HCT116 (cell line): ENCODE results near the gene RNU5B-1. TPM values are rescaled to one million over a fixed set of nuclear protein-coding genes. Genes with fewer than 3 reads are reported as not detected.
A peak's percentile ranks its signal among the peaks of the same experiment; 100 is the strongest.

Experiments
- ATAC-seq: fragments of 200-7000 bp; cut with Tn5 transposase; 2 replicates; pipeline ENCODE4 v1.9.1; 2020; ENCODE audit warnings: mild to moderate bottlenecking, moderate library complexity
- BruUV-seq: library from RNA; stranded (reverse); fragments of 400-500 nt; replicated peaks from 2 replicates; lab custom pipeline; 2021; lab: Mats Ljungman, UMichigan
- CTCF ChIA-PET: fragments of 300-600 bp; sonication (Branson Sonifier 250); formaldehyde crosslinking; loops from one replicate; lab custom pipeline; 2021; ENCODE audit warnings: antibody characterized with exemption; lab: Charles Lee
- POLR2A ChIA-PET: fragments of 300-600, 350-600 bp; sonication (Branson Sonifier 250); formaldehyde crosslinking; loops from one replicate; lab custom pipeline; 2021; ENCODE audit warnings: antibody characterized with exemption; lab: Charles Lee
- RAD21 ChIA-PET, 2 experiments: fragments of 300-600 bp; sonication (Branson Sonifier 250); formaldehyde crosslinking; loops; one replicate each; lab custom pipeline; 2023; ENCODE audit warnings: low total read pairs in 2 of 2; ENCODE audit not compliant: uncharacterized antibody in 2 of 2, unreplicated experiment in 2 of 2, low non-redundant PET in 1 of 2; lab: Charles Lee
- DNase-seq: peaks from one replicate; pipeline ENCODE4 v3.0.0-alpha.2; 2010; ENCODE audit warnings: low read depth, low spot score
- H2AFZ ChIP-seq: fragments of 200-600 bp; shearing (Covaris generic), sonication (generic); 2 replicates; pipeline ENCODE4 v1.6.1; 2017; ENCODE audit warnings: low read depth, mixed run types, mixed read lengths, antibody characterized with exemption, low read length; ENCODE audit not compliant: poor library complexity, severe bottlenecking
- H3K27ac ChIP-seq: 2 replicates; pipeline ENCODE4 v1.5.1; 2012; ENCODE audit warnings: low read depth, low read length
- H3K27me3 ChIP-seq: fragments of 200-600 bp; sonication (generic); 2 replicates; pipeline ENCODE4 v1.6.1; 2016; ENCODE audit warnings: mixed run types, low read length, mixed read lengths; ENCODE audit not compliant: insufficient read depth
- H3K36me3 ChIP-seq, 2 experiments: fragments of 200-500 bp in 1 of 2; fragments of 200-600 bp in 1 of 2; sonication (Bioruptor generic) in 1 of 2; sonication (generic) in 1 of 2; 2 replicates each; pipeline versions ENCODE4 v1.5.1 to v1.6.1; 2014 to 2016; ENCODE audit warnings: low read length in 2 of 2, inconsistent platforms in 1 of 2, mixed read lengths in 1 of 2, mixed run types in 1 of 2; ENCODE audit not compliant: insufficient read depth in 2 of 2, control insufficient read depth in 1 of 2
- H3K4me1 ChIP-seq, 2 experiments: fragments of 200-600 bp in 1 of 2; sonication (generic) in 1 of 2; 2 replicates each; pipeline versions ENCODE4 v1.5.1 to v1.6.1; 2012 to 2017; ENCODE audit warnings: low read length in 2 of 2, inconsistent platforms in 1 of 2, mild to moderate bottlenecking in 1 of 2, mixed read lengths in 1 of 2, mixed run types in 1 of 2, moderate library complexity in 1 of 2; ENCODE audit not compliant: insufficient read depth in 2 of 2, control insufficient read depth in 1 of 2
- H3K4me2 ChIP-seq: fragments of 200-600 bp; sonication (generic); 2 replicates; pipeline ENCODE4 v1.6.1; 2017; ENCODE audit warnings: mixed run types, low read length, mixed read lengths
- H3K4me3 ChIP-seq, 2 experiments: fragments of 200-600 bp in 1 of 2; sonication (generic) in 1 of 2; replicated peaks in 1 of 2; 2 replicates each; pipeline ENCODE4 v1.5.1; 2011 to 2016; ENCODE audit warnings: low read length in 2 of 2, control low read depth in 1 of 2, low read depth in 1 of 2, mild to moderate bottlenecking in 1 of 2, mixed read lengths in 1 of 2, mixed run types in 1 of 2
- H3K79me2 ChIP-seq: fragments of 200-600 bp; sonication (generic); 2 replicates; pipeline ENCODE4 v1.6.1; 2017; ENCODE audit warnings: mild to moderate bottlenecking, mixed run types, low read length, moderate library complexity, mixed read lengths; ENCODE audit not compliant: insufficient read depth
- H3K9ac ChIP-seq: fragments of 200-600 bp; sonication (generic); 2 replicates; pipeline ENCODE4 v1.6.1; 2016; ENCODE audit warnings: low read length, mixed read lengths
- H3K9me2 ChIP-seq: fragments of 200-600 bp; sonication (generic), shearing (Covaris generic); 2 replicates; pipeline ENCODE4 v1.6.1; 2017; ENCODE audit warnings: mixed run types, mild to moderate bottlenecking, moderate library complexity; ENCODE audit not compliant: insufficient read depth
- H3K9me3 ChIP-seq, 2 experiments: fragments of 200-500 bp in 1 of 2; fragments of 200-600 bp in 1 of 2; sonication (Bioruptor generic) in 1 of 2; sonication (generic) in 1 of 2; 2 replicates each; pipeline ENCODE4 v1.6.1; 2014 to 2017; ENCODE audit warnings: low read length in 2 of 2, mixed read lengths in 2 of 2, inconsistent platforms in 1 of 2, low read depth in 1 of 2, mild to moderate bottlenecking in 1 of 2, mixed run types in 1 of 2, moderate library complexity in 1 of 2; ENCODE audit not compliant: control insufficient read depth in 1 of 2, insufficient read depth in 1 of 2
- H4K20me1 ChIP-seq: fragments of 200-600 bp; sonication (generic), shearing (Covaris generic); 2 replicates; pipeline ENCODE4 v1.6.1; 2017; ENCODE audit warnings: mixed run types, mild to moderate bottlenecking, moderate library complexity; ENCODE audit not compliant: insufficient read depth
- CBX3 ChIP-seq: IDR thresholded peaks from 2 replicates; pipeline ENCODE4 v1.6.1; 2012; ENCODE audit warnings: low read depth
- CEBPB ChIP-seq: IDR thresholded peaks from 2 replicates; pipeline ENCODE4 v1.6.1; 2012; ENCODE audit warnings: low read depth
- EGR1 ChIP-seq: IDR thresholded peaks from 2 replicates; pipeline ENCODE4 v1.6.1; 2012; ENCODE audit warnings: low read depth
- EZH2 ChIP-seq: fragments of 200-600 bp; sonication (generic); IDR thresholded peaks from 2 replicates; pipeline ENCODE4 v1.6.1; 2017; ENCODE audit warnings: antibody characterized with exemption, mixed run types
- EZH2phosphoT487 ChIP-seq: fragments of 200-600 bp; IDR thresholded peaks from 2 replicates; pipeline ENCODE4 v1.6.1; 2018; ENCODE audit warnings: antibody characterized with exemption, borderline replicate concordance
- FOSL1 ChIP-seq: IDR thresholded peaks from 2 replicates; pipeline ENCODE4 v1.6.1; 2012; ENCODE audit warnings: low read depth
- JUND ChIP-seq: IDR thresholded peaks from 2 replicates; pipeline ENCODE4 v1.6.1; 2012
- MAX ChIP-seq: IDR thresholded peaks from 2 replicates; pipeline ENCODE4 v1.6.1; 2012
- POLR2A ChIP-seq: IDR thresholded peaks from 2 replicates; pipeline ENCODE4 v1.7.0; 2011; ENCODE audit warnings: borderline replicate concordance; ENCODE audit not compliant: insufficient read depth, insufficient read length; ENCODE audit errors: extremely low read depth
- RAD21 ChIP-seq: IDR thresholded peaks from 2 replicates; pipeline ENCODE4 v1.6.1; 2012; ENCODE audit warnings: low read depth, mild to moderate bottlenecking
- SIN3A ChIP-seq: IDR thresholded peaks from 2 replicates; pipeline ENCODE4 v1.6.1; 2012; ENCODE audit warnings: low read depth
- SP1 ChIP-seq: IDR thresholded peaks from 2 replicates; pipeline ENCODE4 v1.6.1; 2012; ENCODE audit warnings: low read depth
- SRF ChIP-seq: IDR thresholded peaks from 2 replicates; pipeline ENCODE4 v1.6.1; 2012; ENCODE audit warnings: low read depth
- TCF7L2 ChIP-seq: IDR thresholded peaks from 2 replicates; pipeline ENCODE4 v1.7.0; 2011; ENCODE audit warnings: borderline replicate concordance, inconsistent platforms; ENCODE audit not compliant: insufficient read depth, insufficient read length; ENCODE audit errors: extremely low read depth
- ZFX ChIP-seq: fragments of 450-650 bp; IDR thresholded peaks from 2 replicates; pipeline ENCODE4 v1.6.1; 2017
- ZNF274 ChIP-seq: fragments of 200-500 bp; sonication (Bioruptor generic); IDR thresholded peaks from 2 replicates; pipeline ENCODE4 v1.6.1; 2014; ENCODE audit warnings: mild to moderate bottlenecking, low read depth, low read length, inconsistent platforms
- intact Hi-C: fragments of 100-400 bp; cut with micrococcal nuclease; formaldehyde crosslinking; loops from 2 replicates; pipeline ENCODE4 v1.10.0; 2022
- total RNA-seq: library from RNA; stranded (reverse); gene quantifications from one replicate; pipeline ENCODE4 v1.2.1, GENCODE V29; 2021; ENCODE audit not compliant: unreplicated experiment
- TF ChIP-seq, protein P1 (sequence below): IDR thresholded peaks from 2 replicates; pipeline ENCODE4 v1.6.1; 2012
- TF ChIP-seq, protein P2 (sequence below): IDR thresholded peaks from 2 replicates; pipeline ENCODE4 v1.6.1; 2012; ENCODE audit warnings: low read depth
- TF ChIP-seq, protein P3 (sequence below), 3 experiments: fragments of 200-600 bp in 1 of 3; sonication (generic) in 1 of 3; IDR thresholded peaks in 2 of 3; conservative IDR thresholded peaks in 1 of 3; 2 replicates each; pipeline ENCODE4 v1.5.1; 2012 to 2017; ENCODE audit warnings: low read depth in 2 of 3, low read length in 2 of 3, antibody characterized with exemption in 1 of 3, borderline replicate concordance in 1 of 3, control low read depth in 1 of 3, mild to moderate bottlenecking in 1 of 3, mixed read lengths in 1 of 3, mixed run types in 1 of 3, moderate library complexity in 1 of 3; ENCODE audit not compliant: insufficient read depth in 1 of 3

The RNU5B-1 gene
- total RNA-seq, 1 experiment from 2014 or later = not detected

GRCh38 chr15:65287520-65287855 lies 17.0 kb upstream of the RNU5B-1 start:
- peak overlapping the region; percentile 91 for H3K4me2 ChIP-seq
- RAD21 ChIA-PET = interaction anchor here in 1 of 2 experiments (0.5 kb wide), 1 partner anchor 7 kb away, joined by 4 read pairs; no protein-coding TSS in a partner anchor
- no TSS peak for BruUV-seq
- no peak for DNase-seq
- H3K36me3 ChIP-seq = no peaks in the 10 kb centered on the region
- no peaks in the 10 kb centered on the region for H3K9me2 ChIP-seq
- POLR2A ChIA-PET = interaction anchor here (1.3 to 2.7 kb wide), 3 partner anchors 13 to 53 kb away, joined by 3 to 46 read pairs (median 6); partner anchors contain the start of gene RNU5B-1
- H3K9ac ChIP-seq = no peak overlapping the region
- H3K27ac ChIP-seq = 0 out of 2 replicates have a peak overlapping the region, but pooled peaks have one; percentile 8
- no peak for ATAC-seq
- no peak overlapping the region for H2AFZ ChIP-seq
- CTCF ChIA-PET = interaction anchor here (0.7 to 1.1 kb wide), 2 partner anchors 17 to 98 kb away, joined by 3 read pairs; no protein-coding TSS in a partner anchor
- H4K20me1 ChIP-seq = no peaks in the 10 kb centered on the region
- no peaks in the 10 kb centered on the region for H3K27me3 ChIP-seq
- no peak for TF ChIP-seq CBX3
- TF ChIP-seq EGR1 = no peak
- TF ChIP-seq JUND = no peak
- TF ChIP-seq SIN3A = no peak
- TF ChIP-seq CEBPB = no peak
- TF ChIP-seq POLR2A = no peak
- TF ChIP-seq TCF7L2 = no peak
- no peak for TF ChIP-seq FOSL1
- TF ChIP-seq, protein P1, sequence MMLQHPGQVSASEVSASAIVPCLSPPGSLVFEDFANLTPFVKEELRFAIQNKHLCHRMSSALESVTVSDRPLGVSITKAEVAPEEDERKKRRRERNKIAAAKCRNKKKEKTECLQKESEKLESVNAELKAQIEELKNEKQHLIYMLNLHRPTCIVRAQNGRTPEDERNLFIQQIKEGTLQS = no peak
- no peak for TF ChIP-seq ZFX
- TF ChIP-seq SP1 = no peak
- TF ChIP-seq, protein P2, sequence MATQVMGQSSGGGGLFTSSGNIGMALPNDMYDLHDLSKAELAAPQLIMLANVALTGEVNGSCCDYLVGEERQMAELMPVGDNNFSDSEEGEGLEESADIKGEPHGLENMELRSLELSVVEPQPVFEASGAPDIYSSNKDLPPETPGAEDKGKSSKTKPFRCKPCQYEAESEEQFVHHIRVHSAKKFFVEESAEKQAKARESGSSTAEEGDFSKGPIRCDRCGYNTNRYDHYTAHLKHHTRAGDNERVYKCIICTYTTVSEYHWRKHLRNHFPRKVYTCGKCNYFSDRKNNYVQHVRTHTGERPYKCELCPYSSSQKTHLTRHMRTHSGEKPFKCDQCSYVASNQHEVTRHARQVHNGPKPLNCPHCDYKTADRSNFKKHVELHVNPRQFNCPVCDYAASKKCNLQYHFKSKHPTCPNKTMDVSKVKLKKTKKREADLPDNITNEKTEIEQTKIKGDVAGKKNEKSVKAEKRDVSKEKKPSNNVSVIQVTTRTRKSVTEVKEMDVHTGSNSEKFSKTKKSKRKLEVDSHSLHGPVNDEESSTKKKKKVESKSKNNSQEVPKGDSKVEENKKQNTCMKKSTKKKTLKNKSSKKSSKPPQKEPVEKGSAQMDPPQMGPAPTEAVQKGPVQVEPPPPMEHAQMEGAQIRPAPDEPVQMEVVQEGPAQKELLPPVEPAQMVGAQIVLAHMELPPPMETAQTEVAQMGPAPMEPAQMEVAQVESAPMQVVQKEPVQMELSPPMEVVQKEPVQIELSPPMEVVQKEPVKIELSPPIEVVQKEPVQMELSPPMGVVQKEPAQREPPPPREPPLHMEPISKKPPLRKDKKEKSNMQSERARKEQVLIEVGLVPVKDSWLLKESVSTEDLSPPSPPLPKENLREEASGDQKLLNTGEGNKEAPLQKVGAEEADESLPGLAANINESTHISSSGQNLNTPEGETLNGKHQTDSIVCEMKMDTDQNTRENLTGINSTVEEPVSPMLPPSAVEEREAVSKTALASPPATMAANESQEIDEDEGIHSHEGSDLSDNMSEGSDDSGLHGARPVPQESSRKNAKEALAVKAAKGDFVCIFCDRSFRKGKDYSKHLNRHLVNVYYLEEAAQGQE = no peak
- no peak for TF ChIP-seq MAX
- TF ChIP-seq RAD21 = no peak
- TF ChIP-seq EZH2phosphoT487 = no peak
- TF ChIP-seq SRF = no peak
- no peak for TF ChIP-seq EZH2
- TF ChIP-seq, protein P3, sequence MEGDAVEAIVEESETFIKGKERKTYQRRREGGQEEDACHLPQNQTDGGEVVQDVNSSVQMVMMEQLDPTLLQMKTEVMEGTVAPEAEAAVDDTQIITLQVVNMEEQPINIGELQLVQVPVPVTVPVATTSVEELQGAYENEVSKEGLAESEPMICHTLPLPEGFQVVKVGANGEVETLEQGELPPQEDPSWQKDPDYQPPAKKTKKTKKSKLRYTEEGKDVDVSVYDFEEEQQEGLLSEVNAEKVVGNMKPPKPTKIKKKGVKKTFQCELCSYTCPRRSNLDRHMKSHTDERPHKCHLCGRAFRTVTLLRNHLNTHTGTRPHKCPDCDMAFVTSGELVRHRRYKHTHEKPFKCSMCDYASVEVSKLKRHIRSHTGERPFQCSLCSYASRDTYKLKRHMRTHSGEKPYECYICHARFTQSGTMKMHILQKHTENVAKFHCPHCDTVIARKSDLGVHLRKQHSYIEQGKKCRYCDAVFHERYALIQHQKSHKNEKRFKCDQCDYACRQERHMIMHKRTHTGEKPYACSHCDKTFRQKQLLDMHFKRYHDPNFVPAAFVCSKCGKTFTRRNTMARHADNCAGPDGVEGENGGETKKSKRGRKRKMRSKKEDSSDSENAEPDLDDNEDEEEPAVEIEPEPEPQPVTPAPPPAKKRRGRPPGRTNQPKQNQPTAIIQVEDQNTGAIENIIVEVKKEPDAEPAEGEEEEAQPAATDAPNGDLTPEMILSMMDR (IDR thresholded peaks at IDR 0.05 in 2 of 3, conservative IDR thresholded peaks at IDR 0.05 in 1 of 3; ENCODE audit: borderline replicate concordance in 1 of 3, insufficient read depth in 1 of 3, low read depth in 2 of 3, low read length in 2 of 3) = no peak
- no peak for TF ChIP-seq ZNF274
- TF ChIP-seq, all 23 proteins: peak for 0
- peaks cover 11 to 20% of the 10 kb centered on the region in 2 experiments for H3K4me1 ChIP-seq
- no peak overlapping the region; a peak in 2 of 4 replicates for H3K4me3 ChIP-seq
- H3K9me3 ChIP-seq = no peaks in the 10 kb centered on the region
- intact Hi-C loops = no loop called here
- no peaks in the 10 kb centered on the region for H3K79me2 ChIP-seq
